HG02885 (cell line): ENCODE measurements around the gene TWIST2.

Experiments
- ATAC-seq: cut with Tn5 transposase; IDR thresholded peaks from one replicate; pipeline ENCODE4 v1.9.1; 2021; ENCODE audit warnings: mild to moderate bottlenecking; ENCODE audit not compliant: unreplicated experiment, poor library complexity

The TWIST2 gene

GRCh38 chr2:238869293-238870124, 21.6 kb downstream of the TWIST2 start:
- no peak for ATAC-seq

- no peak for ATAC-seq
Observed at GRCh38 chr2:238870261-238870660, 22.4 kb downstream of the TWIST2 start.

GRCh38 chr2:238872026-238872425, 24.1 kb downstream of the TWIST2 start:
- no peak for ATAC-seq

GRCh38 chr2:238872628-238873380, 24.9 kb downstream of the TWIST2 start:
- ATAC-seq, result no peak

- ATAC-seq, result no peak
Observed at GRCh38 chr2:238873381-238873801, 25.5 kb downstream of the TWIST2 start.

GRCh38 chr2:238873841-238874240, 26.0 kb downstream of the TWIST2 start:
- ATAC-seq, result no peak

- ATAC-seq, result no peak
Observed at GRCh38 chr2:238874330-238875050, 26.6 kb downstream of the TWIST2 start.

GRCh38 chr2:238875101-238875470, 27.2 kb downstream of the TWIST2 start:
- no peak for ATAC-seq

- no peak for ATAC-seq
Observed at GRCh38 chr2:238875471-238876231, 27.8 kb downstream of the TWIST2 start.

- no peak for ATAC-seq
Observed at GRCh38 chr2:238876232-238876630, 28.3 kb downstream of the TWIST2 start.

GRCh38 chr2:238878051-238878735, 30.3 kb downstream of the TWIST2 start:
- ATAC-seq, result no peak

GRCh38 chr2:238879043-238879442, 31.2 kb downstream of the TWIST2 start:
- no peak for ATAC-seq

- ATAC-seq, result no peak
Observed at GRCh38 chr2:238879621-238880377, 31.9 kb downstream of the TWIST2 start.

- no peak for ATAC-seq
Observed at GRCh38 chr2:238881353-238882081, 33.6 kb downstream of the TWIST2 start.

GRCh38 chr2:238882082-238882755, 34.3 kb downstream of the TWIST2 start:
- no peak for ATAC-seq

- no peak for ATAC-seq
Observed at GRCh38 chr2:238883421-238883901, 35.6 kb downstream of the TWIST2 start.

- ATAC-seq, result no peak
Observed at GRCh38 chr2:238884122-238884811, 36.4 kb downstream of the TWIST2 start.
